Breast epithelium (tissue), 4 donors: Measurements from ENCODE around the gene PIK3R6. TPM values are rescaled to one million over a fixed set of nuclear protein-coding genes. Genes with fewer than 3 reads are reported as not detected.

Source experiments
- DNase-seq, 2 donors: peaks; one replicate each; pipeline ENCODE4 v3.0.0-alpha.2; 2019; ENCODE audit warnings: low spot score in 2 of 2
- H3K27ac ChIP-seq, 2 donors: fragments of 200-600 bp; sonication (generic) in 1 of 2; one replicate each; pipeline ENCODE4 v1.5.1; 2016 to 2019; ENCODE audit warnings: mild to moderate bottlenecking in 1 of 2
- H3K27me3 ChIP-seq, 2 donors: fragments of 200-600 bp; sonication (generic) in 1 of 2; one replicate each; pipeline versions ENCODE4 v1.5.1 to v1.6.0; 2017 to 2019; ENCODE audit warnings: control low read depth in 1 of 2, mild to moderate bottlenecking in 1 of 2
- H3K36me3 ChIP-seq: fragments of 200-600 bp; one replicate; pipeline ENCODE4 v1.5.1; 2019
- H3K4me1 ChIP-seq, 2 donors: fragments of 200-600 bp; sonication (generic); one replicate each; pipeline ENCODE4 v1.5.1; 2016 to 2019; ENCODE audit warnings: control low read depth in 1 of 2
- H3K4me3 ChIP-seq, 3 donors: fragments of 200-600 bp; sonication (generic); 1 replicate in 2 of 3; 2 replicates in 1 of 3; pipeline ENCODE4 v1.5.1; 2016 to 2019; ENCODE audit warnings: mild to moderate bottlenecking in 3 of 3, moderate library complexity in 2 of 3
- H3K9me3 ChIP-seq, 2 donors: fragments of 200-600 bp; sonication (generic) in 1 of 2; one replicate each; pipeline ENCODE4 v1.5.1; 2016 to 2019; ENCODE audit warnings: control low read depth in 1 of 2
- POLR2A ChIP-seq: fragments of 450-650 bp; IDR thresholded peaks from one replicate; pipeline ENCODE4 v1.6.1; 2016; ENCODE audit warnings: antibody characterized with exemption, mild to moderate bottlenecking, moderate library complexity
- POLR2AphosphoS5 ChIP-seq, 3 donors: sonication (generic); formaldehyde crosslinking; IDR thresholded peaks; one replicate each; pipeline ENCODE4 v1.6.1; 2017; ENCODE audit warnings: antibody characterized with exemption in 3 of 3
- intact Hi-C: fragments of 100-400 bp; cut with DNase I; formaldehyde crosslinking; loops from one replicate; pipeline ENCODE4 v1.15.1; 2023; ENCODE audit warnings: low total_unique reads
- total RNA-seq, 3 donors: library from RNA; depleted of rRNA; stranded (reverse); fragments of >200 nt; gene quantifications; one replicate each; pipeline ENCODE4 v1.1.0, GENCODE V29; 2016
- TF ChIP-seq, protein P1 (sequence below), 3 donors: fragments of 450-650 bp; IDR thresholded peaks; one replicate each; pipeline ENCODE4 v1.5.1; 2016 to 2017; ENCODE audit warnings: antibody characterized with exemption in 3 of 3, mild to moderate bottlenecking in 3 of 3, moderate library complexity in 3 of 3

PIK3R6 gene
- total RNA-seq, 3 donors from 2014 or later = under 0.01 to 2.9 (median 2.5) TPM

DNA sequence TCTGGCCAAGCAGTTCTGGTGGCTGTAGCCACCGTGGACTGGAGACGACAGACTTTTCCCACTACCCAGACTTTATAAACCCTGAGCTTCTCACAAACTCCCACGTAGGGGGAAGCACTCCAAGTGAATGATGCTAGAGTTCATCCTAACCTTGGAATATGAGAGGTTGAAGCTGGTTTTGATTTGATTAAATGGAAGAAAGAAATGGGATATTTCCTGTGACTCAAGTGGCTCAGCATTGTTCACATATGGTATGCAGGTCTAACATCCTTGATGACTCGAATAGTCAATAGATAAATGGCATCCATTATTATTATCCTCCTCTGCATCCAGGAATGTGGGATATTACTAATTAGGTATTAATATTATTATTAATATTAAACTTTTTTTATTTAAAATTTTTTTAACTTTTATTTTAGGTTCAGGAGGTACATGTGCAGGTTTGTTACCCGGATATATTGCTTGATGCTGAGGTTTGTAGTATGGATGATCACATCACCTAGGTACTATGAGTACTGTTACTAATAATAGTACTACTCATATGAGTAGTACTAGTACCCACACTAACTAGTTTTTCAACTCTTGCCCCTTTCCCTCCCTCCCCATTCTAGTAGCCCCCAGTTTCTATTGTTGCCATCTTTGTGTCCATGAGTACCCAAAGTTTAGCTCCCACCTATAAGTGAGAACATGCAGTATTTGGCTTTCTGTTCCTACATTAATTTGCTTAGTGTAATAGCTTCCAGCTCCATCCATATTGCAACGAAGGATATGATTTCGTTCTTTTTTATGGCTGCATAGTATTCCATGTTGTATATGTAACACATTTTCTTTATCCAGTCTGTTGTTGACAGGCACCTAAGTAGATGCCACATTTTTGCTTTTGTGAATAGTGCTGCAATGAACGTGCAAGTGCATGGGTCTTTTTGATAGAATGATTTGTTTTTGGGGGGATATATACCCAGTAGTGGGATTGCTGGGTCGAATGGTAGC is 22.9 kb downstream of the PIK3R6 start:
- H3K36me3 ChIP-seq = no peaks in the 10 kb centered on the region
- H3K27ac ChIP-seq = no peak overlapping the region
- DNase-seq = no peak
- no peaks in the 10 kb centered on the region for H3K4me1 ChIP-seq
- no peaks in the 10 kb centered on the region for H3K9me3 ChIP-seq
- TF ChIP-seq POLR2AphosphoS5 (IDR thresholded peaks at IDR 0.05) (no peak), POLR2A (no peak)
- TF ChIP-seq, protein P1, sequence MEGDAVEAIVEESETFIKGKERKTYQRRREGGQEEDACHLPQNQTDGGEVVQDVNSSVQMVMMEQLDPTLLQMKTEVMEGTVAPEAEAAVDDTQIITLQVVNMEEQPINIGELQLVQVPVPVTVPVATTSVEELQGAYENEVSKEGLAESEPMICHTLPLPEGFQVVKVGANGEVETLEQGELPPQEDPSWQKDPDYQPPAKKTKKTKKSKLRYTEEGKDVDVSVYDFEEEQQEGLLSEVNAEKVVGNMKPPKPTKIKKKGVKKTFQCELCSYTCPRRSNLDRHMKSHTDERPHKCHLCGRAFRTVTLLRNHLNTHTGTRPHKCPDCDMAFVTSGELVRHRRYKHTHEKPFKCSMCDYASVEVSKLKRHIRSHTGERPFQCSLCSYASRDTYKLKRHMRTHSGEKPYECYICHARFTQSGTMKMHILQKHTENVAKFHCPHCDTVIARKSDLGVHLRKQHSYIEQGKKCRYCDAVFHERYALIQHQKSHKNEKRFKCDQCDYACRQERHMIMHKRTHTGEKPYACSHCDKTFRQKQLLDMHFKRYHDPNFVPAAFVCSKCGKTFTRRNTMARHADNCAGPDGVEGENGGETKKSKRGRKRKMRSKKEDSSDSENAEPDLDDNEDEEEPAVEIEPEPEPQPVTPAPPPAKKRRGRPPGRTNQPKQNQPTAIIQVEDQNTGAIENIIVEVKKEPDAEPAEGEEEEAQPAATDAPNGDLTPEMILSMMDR (IDR thresholded peaks at IDR 0.05) = no peak
- H3K27me3 ChIP-seq = no peaks in the 10 kb centered on the region
- no peak overlapping the region for H3K4me3 ChIP-seq
- intact Hi-C loops = no loop called here

DNA sequence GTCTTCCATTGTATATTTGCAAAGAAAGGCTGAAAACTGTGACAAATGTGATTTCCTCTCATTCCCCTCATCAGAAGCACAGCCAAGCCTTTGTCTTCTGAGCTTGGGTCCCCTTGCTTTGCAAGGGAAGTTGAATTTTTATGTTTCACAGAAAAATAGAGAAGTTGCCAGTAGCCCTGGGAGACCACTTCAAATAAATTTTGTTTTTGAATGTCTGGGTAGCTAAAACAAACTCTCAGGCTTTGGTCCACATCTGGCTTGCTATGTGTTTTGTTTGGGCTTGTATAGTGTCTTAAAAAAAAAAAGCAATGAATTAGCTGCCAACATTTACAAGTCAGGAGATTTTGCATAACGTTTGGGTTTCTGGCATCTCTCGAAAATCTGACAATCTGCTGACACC is 24.1 kb downstream of the PIK3R6 start:
- H3K27ac ChIP-seq = no peak overlapping the region
- H3K36me3 ChIP-seq = no peaks in the 10 kb centered on the region
- no peak for DNase-seq
- no peak overlapping the region for H3K4me3 ChIP-seq
- no peaks in the 10 kb centered on the region for H3K27me3 ChIP-seq
- TF ChIP-seq POLR2A (no peak), POLR2AphosphoS5 (IDR thresholded peaks at IDR 0.05) (no peak)
- TF ChIP-seq, protein P1 (IDR thresholded peaks at IDR 0.05) = no peak
- H3K9me3 ChIP-seq = no peaks in the 10 kb centered on the region
- intact Hi-C loops = no loop called here
- no peaks in the 10 kb centered on the region for H3K4me1 ChIP-seq

DNA sequence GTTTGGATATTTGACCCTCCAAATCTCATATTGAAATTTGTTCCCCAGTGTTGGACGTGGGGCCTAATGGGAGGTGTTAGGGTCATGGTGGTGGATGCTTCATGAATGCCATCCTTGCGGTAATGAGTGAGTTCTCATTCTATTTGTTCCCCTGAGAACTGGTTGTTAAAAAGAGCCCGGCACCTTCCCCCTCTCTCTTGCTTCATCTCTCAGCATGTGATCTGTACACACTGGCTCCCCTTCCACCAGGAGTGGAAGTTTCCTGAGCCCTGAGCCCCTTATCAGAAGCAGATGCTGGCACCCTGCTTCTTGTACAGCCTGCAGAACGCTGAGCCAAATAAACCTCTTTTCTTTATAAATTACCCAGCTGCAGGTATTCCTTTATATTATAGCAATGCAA is 25.6 kb downstream of the PIK3R6 start:
- H3K4me3 ChIP-seq = no peak overlapping the region
- DNase-seq = no peak
- intact Hi-C loops = no loop called here
- H3K4me1 ChIP-seq = no peaks in the 10 kb centered on the region
- no peaks in the 10 kb centered on the region for H3K27me3 ChIP-seq
- no peak overlapping the region for H3K27ac ChIP-seq
- no peaks in the 10 kb centered on the region for H3K36me3 ChIP-seq
- TF ChIP-seq, protein P1 (IDR thresholded peaks at IDR 0.05) = no peak
- TF ChIP-seq POLR2AphosphoS5 (IDR thresholded peaks at IDR 0.05) (no peak), POLR2A (no peak)
- no peaks in the 10 kb centered on the region for H3K9me3 ChIP-seq

DNA sequence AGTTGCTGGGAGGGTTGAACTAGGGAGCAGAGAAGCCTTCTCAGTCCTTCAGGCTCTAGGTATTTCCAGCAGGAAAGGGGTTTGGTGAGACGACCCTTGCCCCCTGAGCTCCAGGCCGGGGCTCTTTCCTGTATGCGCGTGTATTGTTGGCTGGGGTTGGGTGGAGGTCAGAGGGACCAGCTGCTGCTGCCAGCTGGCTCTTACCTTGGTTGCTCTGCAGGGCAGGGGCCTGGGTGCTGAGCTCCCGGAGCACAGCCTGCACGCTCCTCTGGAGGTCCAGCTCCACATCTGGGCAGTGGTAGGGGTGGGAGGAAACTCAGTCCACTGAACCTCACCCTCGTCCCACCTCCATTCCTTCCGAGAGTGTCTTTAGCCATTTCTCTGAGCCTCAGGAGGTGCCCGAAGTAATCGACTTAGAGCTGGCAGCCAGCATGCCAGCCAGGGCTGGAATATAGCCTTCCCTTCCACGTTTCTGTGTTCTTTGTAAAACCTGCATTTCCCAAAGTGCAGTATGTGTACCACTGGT is 28.0 kb downstream of the PIK3R6 start:
- Histone ChIP-seq H3K4me3 (no peak overlapping the region), H3K27me3 (no peaks in the 10 kb centered on the region), H3K9me3 (no peaks in the 10 kb centered on the region), H3K36me3 (no peaks in the 10 kb centered on the region), H3K4me1 (no peaks in the 10 kb centered on the region), H3K27ac (no peak overlapping the region)
- intact Hi-C loops = no loop called here
- TF ChIP-seq POLR2AphosphoS5 (IDR thresholded peaks at IDR 0.05) (no peak), POLR2A (no peak)
- TF ChIP-seq, protein P1 (IDR thresholded peaks at IDR 0.05) = no peak
- DNase-seq = no peak

DNA sequence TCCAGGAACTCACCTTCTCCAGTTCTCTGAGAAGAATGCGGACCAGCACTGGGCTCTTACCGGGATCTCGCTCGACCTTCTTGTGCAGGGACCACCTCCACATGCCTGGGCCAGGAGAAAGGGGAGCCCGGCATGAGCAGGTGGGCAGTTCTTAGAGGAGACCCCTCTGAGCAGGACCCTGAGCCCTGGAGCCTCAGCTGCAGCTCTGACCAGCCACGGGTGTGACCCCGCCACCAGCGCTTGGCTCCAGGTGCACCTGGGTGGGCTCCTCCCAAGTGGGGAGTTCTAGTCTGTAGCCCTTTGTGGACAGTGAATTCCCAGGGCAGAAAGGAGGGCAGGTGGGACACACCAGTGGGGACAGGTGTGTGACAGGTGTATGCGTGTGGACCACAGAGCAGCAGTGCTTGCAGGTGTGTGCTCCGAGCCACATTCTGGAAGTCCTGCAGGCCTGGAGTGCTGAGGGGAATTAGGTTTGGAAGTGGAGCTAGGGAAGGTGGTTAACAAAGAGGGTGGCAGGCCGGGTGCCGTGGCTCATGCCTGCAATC is 28.9 kb downstream of the PIK3R6 start:
- Histone ChIP-seq H3K27me3 (no peaks in the 10 kb centered on the region), H3K4me1 (no peaks in the 10 kb centered on the region), H3K36me3 (no peaks in the 10 kb centered on the region), H3K4me3 (no peak overlapping the region), H3K27ac (no peak overlapping the region), H3K9me3 (no peaks in the 10 kb centered on the region)
- intact Hi-C loops = no loop called here
- no peak for DNase-seq
- TF ChIP-seq, protein P1 (IDR thresholded peaks at IDR 0.05) = no peak
- no peak for TF ChIP-seq POLR2A
- TF ChIP-seq POLR2AphosphoS5 (IDR thresholded peaks at IDR 0.05) = no peak
